Measurements from ENCODE around the gene STXBP2. TPM values are rescaled to one million over a fixed set of nuclear protein-coding genes. Genes with fewer than 3 reads are reported as not detected.

The STXBP2 gene
- total and polyA plus RNA-seq, 7 donors = 0.55 to 4.5 (median 2.7) TPM

- intact Hi-C loops (cut with DNase I) = no loop called here
- H3K4me3 ChIP-seq = no peak overlapping the region
- H3K36me3 ChIP-seq (ENCODE audit: insufficient read depth in 1 of 2, low read depth in 1 of 2) = no peaks in the 10 kb centered on the region
- H3K4me1 ChIP-seq = no peaks in the 10 kb centered on the region
- H3K27ac ChIP-seq = no peak overlapping the region
- peaks cover 0 to 15% (median 2%) of the 10 kb centered on the region in 3 donors for H3K27me3 ChIP-seq (ENCODE audit: insufficient read depth in 3 of 3, low read length in 2 of 3)
- DNase-seq (no peak), ATAC-seq (no peak)
- WGBS, 3 donors = 74 to 80% (median 75%) methylated on average over 15 to 17 of the region's 17 CpGs
- TF ChIP-seq, protein P1, sequence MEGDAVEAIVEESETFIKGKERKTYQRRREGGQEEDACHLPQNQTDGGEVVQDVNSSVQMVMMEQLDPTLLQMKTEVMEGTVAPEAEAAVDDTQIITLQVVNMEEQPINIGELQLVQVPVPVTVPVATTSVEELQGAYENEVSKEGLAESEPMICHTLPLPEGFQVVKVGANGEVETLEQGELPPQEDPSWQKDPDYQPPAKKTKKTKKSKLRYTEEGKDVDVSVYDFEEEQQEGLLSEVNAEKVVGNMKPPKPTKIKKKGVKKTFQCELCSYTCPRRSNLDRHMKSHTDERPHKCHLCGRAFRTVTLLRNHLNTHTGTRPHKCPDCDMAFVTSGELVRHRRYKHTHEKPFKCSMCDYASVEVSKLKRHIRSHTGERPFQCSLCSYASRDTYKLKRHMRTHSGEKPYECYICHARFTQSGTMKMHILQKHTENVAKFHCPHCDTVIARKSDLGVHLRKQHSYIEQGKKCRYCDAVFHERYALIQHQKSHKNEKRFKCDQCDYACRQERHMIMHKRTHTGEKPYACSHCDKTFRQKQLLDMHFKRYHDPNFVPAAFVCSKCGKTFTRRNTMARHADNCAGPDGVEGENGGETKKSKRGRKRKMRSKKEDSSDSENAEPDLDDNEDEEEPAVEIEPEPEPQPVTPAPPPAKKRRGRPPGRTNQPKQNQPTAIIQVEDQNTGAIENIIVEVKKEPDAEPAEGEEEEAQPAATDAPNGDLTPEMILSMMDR (IDR thresholded peaks at IDR 0.05) = no peak
- H3K9me3 ChIP-seq = no peaks in the 10 kb centered on the region
These were observed 30.6 kb upstream of the STXBP2 start for GRCh38 chr19:7606289-7606688.

- 76 to 79% (median 77%) methylated on average over 9 to 10 of the region's 10 CpGs for WGBS, 3 donors
- Histone ChIP-seq H3K27ac (no peak overlapping the region), H3K9me3 (no peaks in the 10 kb centered on the region), H3K36me3 (ENCODE audit: insufficient read depth in 1 of 2, low read depth in 1 of 2) (no peaks in the 10 kb centered on the region), H3K4me3 (no peak overlapping the region), H3K4me1 (no peaks in the 10 kb centered on the region), H3K27me3 (ENCODE audit: insufficient read depth in 3 of 3, low read length in 2 of 3) (peaks cover 0 to 10% (median 2%) of the 10 kb centered on the region in 3 donors)
- DNase-seq = no peak
- intact Hi-C loops (cut with DNase I) = no loop called here
- TF ChIP-seq, protein P1 (IDR thresholded peaks at IDR 0.05) = no peak
- no peak for ATAC-seq
These were observed 29.6 kb upstream of the STXBP2 start for GRCh38 chr19:7607212-7607873.

DNA sequence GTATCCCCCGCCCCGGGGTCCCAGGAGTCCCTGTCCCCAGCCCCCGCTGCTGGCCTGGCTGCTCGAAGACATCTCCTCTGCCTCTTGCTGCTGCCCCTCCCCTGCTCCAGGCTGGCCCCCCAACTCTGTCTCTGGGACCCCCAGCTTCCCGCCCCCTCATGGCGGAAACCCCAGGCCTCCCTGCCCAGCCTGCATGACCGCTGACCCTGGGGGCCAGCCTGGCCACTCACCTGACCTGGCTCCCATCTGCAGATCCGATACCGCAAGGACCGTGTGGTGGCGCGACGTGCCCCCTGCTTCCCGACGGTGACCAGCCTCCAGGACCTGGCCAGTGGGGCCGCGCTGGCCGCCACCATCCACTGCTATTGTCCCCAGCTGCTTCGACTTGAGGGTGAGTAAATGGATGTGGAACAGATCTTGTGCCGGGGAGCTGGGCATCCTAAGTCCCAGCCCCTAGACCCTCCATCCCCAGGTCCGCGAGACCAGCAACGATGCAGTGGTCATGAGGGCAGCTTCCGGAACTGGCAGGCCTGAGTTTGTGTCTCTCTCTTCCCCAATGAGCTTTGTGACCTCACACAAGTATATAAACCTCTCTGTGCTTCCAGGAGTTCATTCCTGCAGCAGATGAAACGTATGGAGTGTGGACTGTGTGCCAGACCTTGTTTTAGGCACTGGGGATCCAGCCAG lies 28.9 kb upstream of the STXBP2 start:
- ATAC-seq = no peak
- Histone ChIP-seq H3K4me3 (no peak overlapping the region), H3K9me3 (no peaks in the 10 kb centered on the region), H3K27me3 (ENCODE audit: insufficient read depth in 3 of 3, low read length in 2 of 3) (peaks cover 0 to 6% (median 2%) of the 10 kb centered on the region in 3 donors), H3K4me1 (no peaks in the 10 kb centered on the region), H3K27ac (no peak overlapping the region), H3K36me3 (ENCODE audit: insufficient read depth in 1 of 2, low read depth in 1 of 2) (no peaks in the 10 kb centered on the region)
- WGBS, 3 donors = 81 to 83% (median 82%) methylated on average over 23 to 25 of the region's 25 CpGs
- TF ChIP-seq, protein P1 (IDR thresholded peaks at IDR 0.05) = no peak
- intact Hi-C loops (cut with DNase I) = no loop called here
- no peak for DNase-seq

DNA sequence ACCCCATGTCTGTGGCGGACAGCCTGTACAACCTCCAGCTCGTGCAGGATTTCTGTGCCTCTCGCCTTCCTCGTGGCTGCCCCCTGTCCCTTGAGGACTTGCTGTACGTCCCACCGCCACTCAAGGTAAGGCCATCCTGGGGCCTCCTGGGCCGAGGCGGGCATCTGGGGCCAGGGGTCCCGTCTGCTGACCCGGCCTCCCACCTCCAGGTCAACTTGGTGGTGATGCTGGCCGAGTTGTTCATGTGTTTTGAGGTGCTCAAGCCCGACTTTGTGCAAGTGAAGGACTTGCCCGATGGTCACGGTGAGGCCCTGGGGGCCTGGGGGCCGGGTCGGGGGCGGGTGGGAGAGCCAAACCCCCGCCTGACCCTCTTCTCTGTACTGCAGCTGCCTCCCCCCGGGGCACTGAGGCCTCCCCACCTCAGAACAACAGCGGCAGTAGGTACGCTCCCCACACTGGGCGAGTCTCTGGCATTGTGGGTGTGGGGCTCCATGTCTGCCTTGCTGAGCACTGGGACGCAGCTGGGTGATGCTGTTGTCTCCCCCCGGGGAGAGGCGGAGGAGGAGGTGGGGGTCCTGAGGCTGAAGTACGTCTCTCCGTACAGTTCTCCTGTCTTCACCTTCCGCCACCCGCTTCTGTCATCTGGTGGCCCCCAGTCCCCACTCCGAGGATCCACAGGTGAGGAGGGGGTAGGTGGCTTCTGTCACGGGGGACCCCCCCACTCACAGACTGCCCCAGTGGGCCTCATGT lies 26.2 kb upstream of the STXBP2 start:
- Histone ChIP-seq H3K27ac (no peak overlapping the region), H3K4me1 (no peaks in the 10 kb centered on the region), H3K4me3 (no peak overlapping the region), H3K27me3 (ENCODE audit: insufficient read depth in 3 of 3, low read length in 2 of 3) (peaks cover 0 to 5% (median 2%) of the 10 kb centered on the region in 3 donors), H3K36me3 (ENCODE audit: insufficient read depth in 1 of 2, low read depth in 1 of 2) (no peaks in the 10 kb centered on the region), H3K9me3 (no peaks in the 10 kb centered on the region)
- intact Hi-C loops (cut with DNase I) = no loop called here
- TF ChIP-seq, protein P1 (IDR thresholded peaks at IDR 0.05) = no peak
- no peak for DNase-seq
- 72 to 77% (median 77%) methylated on average over 31 of the region's 31 CpGs for WGBS, 3 donors
- no peak for ATAC-seq
